HUES64 (cell line): ENCODE data around the gene COL15A1.

Source experiments
- H3K27ac ChIP-seq: 2 replicates; pipeline ENCODE4 v1.7.0; 2013; ENCODE audit warnings: low read depth, low read length, inconsistent platforms
- H3K27me3 ChIP-seq: 2 replicates; pipeline ENCODE4 v1.6.1; 2013; ENCODE audit warnings: mild to moderate bottlenecking, low read length; ENCODE audit not compliant: insufficient read depth
- H3K36me3 ChIP-seq: 2 replicates; pipeline ENCODE4 v1.6.1; 2013; ENCODE audit warnings: mild to moderate bottlenecking, low read length; ENCODE audit not compliant: insufficient read depth
- H3K4me1 ChIP-seq: 2 replicates; pipeline ENCODE4 v1.6.1; 2013; ENCODE audit warnings: mild to moderate bottlenecking, low read length, moderate library complexity; ENCODE audit not compliant: insufficient read depth
- H3K4me3 ChIP-seq: 2 replicates; pipeline ENCODE4 v1.5.1; 2013; ENCODE audit warnings: mild to moderate bottlenecking, low read length, moderate library complexity
- H3K9ac ChIP-seq: 2 replicates; pipeline ENCODE4 v1.6.1; 2013; ENCODE audit warnings: mild to moderate bottlenecking, low read depth, low read length
- H3K9me3 ChIP-seq: 2 replicates; pipeline ENCODE4 v1.6.1; 2013; ENCODE audit warnings: low read depth, low read length; ENCODE audit not compliant: insufficient read depth
- WGBS: fragments of 150-250, 120-280 bp; methylation state at CpG from one replicate; pipeline ENCODE4 v1.1.7; 2013; ENCODE audit warnings: missing lambda C conversion rate; 5-methylcytosine and 5-hydroxymethylcytosine counted together

COL15A1 gene

DNA sequence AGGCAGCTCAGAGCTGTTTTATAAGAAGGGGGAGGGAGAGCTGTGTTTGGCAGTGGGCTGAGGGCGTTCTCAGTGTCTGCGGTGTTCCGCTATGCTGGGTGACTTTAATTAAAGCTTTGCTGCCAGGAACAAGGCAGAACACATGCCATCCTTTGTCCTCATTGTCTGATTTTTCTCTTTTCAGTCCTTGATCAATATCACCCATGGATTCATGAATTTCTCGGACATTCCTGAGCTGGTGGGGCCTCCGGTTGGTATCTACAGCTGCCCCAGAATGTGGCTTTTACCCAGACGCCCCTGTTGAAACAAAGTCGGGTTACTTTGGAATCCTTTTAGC lies 94.7 kb downstream of the COL15A1 start:
- no peaks in the 10 kb centered on the region for H3K9me3 ChIP-seq
- 88% methylated on average over 7 of the region's 7 CpGs for WGBS
- no peak overlapping the region for H3K4me3 ChIP-seq
- peaks cover 15% of the 10 kb centered on the region; the same call in 1 of the 2 replicates for H3K4me1 ChIP-seq
- H3K36me3 ChIP-seq = no peaks in the 10 kb centered on the region
- H3K27ac ChIP-seq = no peak overlapping the region
- H3K27me3 ChIP-seq = no peaks in the 10 kb centered on the region
- H3K9ac ChIP-seq = no peak overlapping the region

DNA sequence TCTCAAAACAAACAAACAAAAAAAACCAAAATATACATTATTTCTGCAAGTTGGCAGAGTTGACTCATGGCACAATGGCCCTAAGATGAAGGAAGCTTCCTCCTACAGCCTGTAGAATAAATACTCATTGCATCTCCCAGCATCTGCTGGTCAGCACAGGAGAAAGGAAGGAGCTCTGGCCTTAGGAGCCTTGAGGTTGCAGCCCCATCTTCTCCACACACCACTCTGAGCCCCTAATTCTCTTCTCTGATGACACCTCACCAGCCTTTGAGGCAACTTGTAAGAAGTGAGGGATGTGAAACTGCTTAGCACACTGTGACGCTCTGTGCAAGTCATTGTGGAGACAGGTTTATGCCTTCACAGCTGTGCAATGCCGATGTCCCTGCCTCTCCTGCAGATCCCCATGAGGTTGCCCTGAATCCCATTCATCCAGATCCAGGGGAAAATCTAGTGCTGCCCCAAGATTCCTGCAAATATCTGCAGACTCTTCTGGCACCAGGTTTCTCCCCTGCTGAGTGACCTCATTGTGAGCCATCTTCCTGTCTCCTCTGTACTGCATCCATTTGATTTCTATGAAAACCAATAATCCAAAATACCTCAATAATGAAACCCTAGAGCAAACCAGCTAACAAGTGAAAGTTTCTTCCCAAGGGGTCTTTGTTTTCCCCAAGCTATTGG lies 95.9 kb downstream of the COL15A1 start:
- H3K4me1 ChIP-seq = peaks cover 15% of the 10 kb centered on the region; the same call in 1 of the 2 replicates
- H3K4me3 ChIP-seq = no peak overlapping the region
- H3K27me3 ChIP-seq = no peaks in the 10 kb centered on the region
- no peaks in the 10 kb centered on the region for H3K36me3 ChIP-seq
- WGBS = 91% methylated on average over 2 of the region's 2 CpGs
- peaks cover 3% of the 10 kb centered on the region; the same call in 1 of the 2 replicates for H3K9me3 ChIP-seq
- no peak overlapping the region for H3K27ac ChIP-seq
- H3K9ac ChIP-seq = no peak overlapping the region

DNA sequence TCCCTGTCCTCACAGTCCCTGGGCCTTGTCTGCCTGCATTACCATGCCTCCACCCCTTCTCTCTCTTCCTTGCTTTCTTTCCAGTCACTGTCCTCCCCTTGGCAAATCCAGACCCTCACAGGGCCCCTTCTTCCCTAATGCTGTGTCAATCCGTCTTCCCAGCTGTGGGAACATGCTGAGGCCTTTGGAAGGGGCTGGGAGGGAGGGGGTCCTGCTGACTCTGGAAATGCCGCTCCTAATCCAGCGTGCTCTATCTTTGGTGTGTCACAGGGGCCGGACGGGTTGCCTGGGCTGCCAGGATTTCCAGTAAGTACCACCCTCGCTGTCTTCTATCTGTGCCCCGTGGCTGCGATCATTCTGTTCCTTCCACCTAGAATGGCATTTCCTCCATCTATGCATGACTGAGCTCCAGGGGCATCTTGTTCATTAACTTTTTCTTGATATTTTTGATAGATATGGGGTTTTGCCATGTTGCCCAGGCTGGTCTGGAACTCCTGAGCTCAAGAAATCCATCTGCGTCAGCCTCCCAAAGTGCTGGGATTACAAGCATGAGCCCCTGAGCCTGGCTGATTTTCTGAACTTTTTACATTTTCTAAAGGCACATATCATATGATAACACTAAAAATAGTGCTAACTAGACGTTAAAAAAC lies 96.7 kb downstream of the COL15A1 start:
- no peaks in the 10 kb centered on the region for H3K36me3 ChIP-seq

GRCh38 chr9:99040911-99041582 lies 97.3 kb downstream of the COL15A1 start:
- Histone ChIP-seq H3K4me3 (no peak overlapping the region), H3K9me3 (peaks cover 3% of the 10 kb centered on the region), H3K27me3 (no peaks in the 10 kb centered on the region), H3K27ac (no peak overlapping the region), H3K9ac (no peak overlapping the region), H3K4me1 (peaks cover 15% of the 10 kb centered on the region; the same call in 1 of the 2 replicates), H3K36me3 (no peaks in the 10 kb centered on the region)
- WGBS = 74% methylated on average over 3 of the region's 3 CpGs

More for the DNA sequence above, 96.7 kb downstream of the COL15A1 start:
- WGBS = 84% methylated on average over 10 of the region's 10 CpGs
- Histone ChIP-seq H3K27me3 (no peaks in the 10 kb centered on the region), H3K4me3 (no peak overlapping the region), H3K4me1 (peaks cover 15% of the 10 kb centered on the region; the same call in 1 of the 2 replicates), H3K9me3 (peaks cover 3% of the 10 kb centered on the region), H3K27ac (no peak overlapping the region), H3K9ac (no peak overlapping the region)

GRCh38 chr9:99041618-99042017 lies 97.9 kb downstream of the COL15A1 start:
- 85% methylated on average over 3 of the region's 4 CpGs for WGBS

GRCh38 chr9:99042620-99043019 lies 98.9 kb downstream of the COL15A1 start:
- 89% methylated on average over 3 of the region's 6 CpGs for WGBS
- H3K27ac ChIP-seq = no peak overlapping the region
- no peaks in the 10 kb centered on the region for H3K27me3 ChIP-seq
- H3K36me3 ChIP-seq = no peaks in the 10 kb centered on the region
- H3K9me3 ChIP-seq = peaks cover 3% of the 10 kb centered on the region
- no peak overlapping the region for H3K4me3 ChIP-seq
- H3K9ac ChIP-seq = no peak overlapping the region
- H3K4me1 ChIP-seq = peaks cover 15% of the 10 kb centered on the region; the same call in 1 of the 2 replicates

More at GRCh38 chr9:99041618-99042017, 97.9 kb downstream of the COL15A1 start:
- Histone ChIP-seq H3K4me3 (no peak overlapping the region), H3K27ac (no peak overlapping the region), H3K4me1 (peaks cover 15% of the 10 kb centered on the region; the same call in 1 of the 2 replicates), H3K27me3 (no peaks in the 10 kb centered on the region), H3K9ac (no peak overlapping the region), H3K9me3 (peaks cover 3% of the 10 kb centered on the region), H3K36me3 (no peaks in the 10 kb centered on the region)

GRCh38 chr9:99044827-99045226 lies 101.1 kb downstream of the COL15A1 start:
- peaks cover 10% of the 10 kb centered on the region; the same call in 1 of the 2 replicates for H3K4me1 ChIP-seq
- no peak overlapping the region for H3K9ac ChIP-seq
- H3K9me3 ChIP-seq = peaks cover 3% of the 10 kb centered on the region
- no peak overlapping the region for H3K4me3 ChIP-seq
- WGBS = 88% methylated on average over 4 of the region's 4 CpGs
- no peaks in the 10 kb centered on the region for H3K27me3 ChIP-seq
- H3K36me3 ChIP-seq = no peaks in the 10 kb centered on the region
- H3K27ac ChIP-seq = no peak overlapping the region

- Histone ChIP-seq H3K9me3 (peaks cover 3% of the 10 kb centered on the region), H3K9ac (no peak overlapping the region), H3K4me1 (peaks cover 2% of the 10 kb centered on the region; the same call in 1 of the 2 replicates), H3K4me3 (no peak overlapping the region), H3K27me3 (no peaks in the 10 kb centered on the region), H3K36me3 (no peaks in the 10 kb centered on the region), H3K27ac (no peak overlapping the region)
- 89% methylated on average over 2 of the region's 3 CpGs for WGBS
These were observed 102.4 kb downstream of the COL15A1 start for GRCh38 chr9:99046068-99046467.

DNA sequence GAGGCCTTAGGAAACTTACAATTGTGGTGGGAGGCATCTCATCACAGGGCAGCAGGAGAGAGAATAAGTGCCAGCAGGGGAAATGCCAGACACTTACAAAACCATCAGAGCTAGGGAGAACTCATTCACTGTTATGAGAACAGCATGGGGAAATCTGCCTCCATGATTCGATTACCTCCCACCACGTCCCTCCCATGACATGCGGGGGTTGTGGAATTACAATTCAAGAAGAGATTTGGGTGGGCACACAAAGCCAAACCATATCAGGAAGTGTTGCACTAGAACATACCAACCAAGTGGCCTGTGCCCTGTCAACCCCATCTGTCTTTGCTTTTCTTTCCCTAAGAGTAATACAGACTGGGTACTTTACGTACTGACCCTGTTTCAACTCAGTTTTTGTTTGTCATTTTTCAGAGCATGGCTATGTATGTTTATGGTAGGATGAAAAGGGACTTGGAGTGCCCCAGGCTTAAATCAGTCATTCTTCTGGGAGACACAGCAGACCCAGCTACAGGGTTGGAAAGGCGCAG lies 102.9 kb downstream of the COL15A1 start:
- Histone ChIP-seq H3K27me3 (no peaks in the 10 kb centered on the region), H3K9me3 (peaks cover 3% of the 10 kb centered on the region), H3K27ac (no peak overlapping the region), H3K4me3 (no peak overlapping the region), H3K9ac (no peak overlapping the region), H3K36me3 (no peaks in the 10 kb centered on the region), H3K4me1 (no peaks in the 10 kb centered on the region)
- 99% methylated on average over 5 of the region's 5 CpGs for WGBS

GRCh38 chr9:99049228-99049627 lies 105.5 kb downstream of the COL15A1 start:
- Histone ChIP-seq H3K4me1 (no peaks in the 10 kb centered on the region), H3K27me3 (no peaks in the 10 kb centered on the region), H3K36me3 (no peaks in the 10 kb centered on the region), H3K9ac (no peak overlapping the region), H3K27ac (no peak overlapping the region), H3K4me3 (no peak overlapping the region), H3K9me3 (peaks cover under 1% of the 10 kb centered on the region)
- 86% methylated on average over 1 of the region's 1 CpG for WGBS

GRCh38 chr9:99049641-99050040 lies 105.9 kb downstream of the COL15A1 start:
- no peaks in the 10 kb centered on the region for H3K36me3 ChIP-seq
- WGBS = 93% methylated on average over 4 of the region's 4 CpGs
- no peaks in the 10 kb centered on the region; the same call in 1 of the 2 replicates for H3K9me3 ChIP-seq
- no peaks in the 10 kb centered on the region for H3K27me3 ChIP-seq
- no peak overlapping the region for H3K27ac ChIP-seq
- H3K9ac ChIP-seq = no peak overlapping the region
- H3K4me1 ChIP-seq = no peaks in the 10 kb centered on the region
- H3K4me3 ChIP-seq = no peak overlapping the region
